ENCODE data around the gene EDC4.
"Not testable (repeated sequence)": the region's sequence is repeated elsewhere in the genome, so short reads cannot be mapped to it uniquely, and the experiment has no call there.

Gene EDC4

DNA sequence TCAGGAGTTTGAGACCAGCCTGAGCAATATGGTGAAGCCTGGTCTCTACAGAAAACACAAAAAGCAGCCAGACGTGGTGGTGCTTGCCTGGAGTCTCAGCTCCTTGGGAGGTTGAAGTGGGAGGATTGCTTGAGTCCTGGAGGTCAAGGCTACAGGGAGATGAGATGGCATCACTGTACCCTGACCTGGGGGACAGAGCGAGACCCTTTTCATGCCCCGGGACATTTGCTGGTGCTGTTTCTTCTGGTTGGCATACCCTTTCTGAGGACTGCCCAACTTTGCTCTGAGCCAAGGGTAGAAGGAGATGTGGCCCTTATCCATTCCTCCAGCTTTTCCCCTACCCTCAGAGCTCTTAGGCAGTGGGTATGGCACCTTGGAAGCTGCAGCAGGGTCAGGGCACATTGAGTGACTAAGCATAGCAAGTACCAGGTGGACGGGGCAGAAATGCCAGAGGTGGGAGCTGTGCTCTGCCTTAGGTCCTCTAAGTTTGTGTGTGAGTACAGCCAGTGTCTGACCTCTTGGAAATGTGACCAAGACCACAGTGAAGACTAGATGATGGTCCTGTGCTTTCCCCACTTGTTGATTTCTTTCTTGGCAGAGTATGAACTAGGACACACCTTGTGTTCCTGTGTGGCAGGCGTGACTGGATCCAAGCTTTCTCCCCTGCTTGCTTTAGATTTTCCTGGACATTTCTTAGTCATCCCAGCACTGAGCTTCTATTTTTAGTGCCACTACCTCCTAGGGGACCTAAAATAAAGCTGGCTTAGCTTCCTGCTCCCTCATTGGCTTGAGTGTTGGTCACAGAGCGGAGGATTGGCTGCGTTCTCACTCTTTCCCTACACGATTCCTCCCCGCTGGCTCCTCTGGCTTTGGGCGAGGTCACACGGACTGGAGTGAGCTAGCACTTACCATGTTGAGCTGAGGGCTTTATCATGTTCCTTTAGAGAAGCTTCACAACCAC is 9.9 kb upstream of the EDC4 start:
- no peaks in the 10 kb centered on the region for H3K27me3 Mint-ChIP-seq (ENCODE audit: low read depth)
- H3K9me3 Mint-ChIP-seq = no peaks in the 10 kb centered on the region
- H3K27ac Mint-ChIP-seq = peak overlapping the region; percentile 11 to 44 (median 13)
- peaks cover 30% of the 10 kb centered on the region for H3K4me1 Mint-ChIP-seq
- H3K4me3 Mint-ChIP-seq = no peak overlapping the region
- H3K36me3 Mint-ChIP-seq (ENCODE audit: low read depth) = peaks cover 35% of the 10 kb centered on the region
- TF ChIP-seq, protein P1, sequence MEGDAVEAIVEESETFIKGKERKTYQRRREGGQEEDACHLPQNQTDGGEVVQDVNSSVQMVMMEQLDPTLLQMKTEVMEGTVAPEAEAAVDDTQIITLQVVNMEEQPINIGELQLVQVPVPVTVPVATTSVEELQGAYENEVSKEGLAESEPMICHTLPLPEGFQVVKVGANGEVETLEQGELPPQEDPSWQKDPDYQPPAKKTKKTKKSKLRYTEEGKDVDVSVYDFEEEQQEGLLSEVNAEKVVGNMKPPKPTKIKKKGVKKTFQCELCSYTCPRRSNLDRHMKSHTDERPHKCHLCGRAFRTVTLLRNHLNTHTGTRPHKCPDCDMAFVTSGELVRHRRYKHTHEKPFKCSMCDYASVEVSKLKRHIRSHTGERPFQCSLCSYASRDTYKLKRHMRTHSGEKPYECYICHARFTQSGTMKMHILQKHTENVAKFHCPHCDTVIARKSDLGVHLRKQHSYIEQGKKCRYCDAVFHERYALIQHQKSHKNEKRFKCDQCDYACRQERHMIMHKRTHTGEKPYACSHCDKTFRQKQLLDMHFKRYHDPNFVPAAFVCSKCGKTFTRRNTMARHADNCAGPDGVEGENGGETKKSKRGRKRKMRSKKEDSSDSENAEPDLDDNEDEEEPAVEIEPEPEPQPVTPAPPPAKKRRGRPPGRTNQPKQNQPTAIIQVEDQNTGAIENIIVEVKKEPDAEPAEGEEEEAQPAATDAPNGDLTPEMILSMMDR (IDR thresholded peaks at IDR 0.05; ENCODE audit: unreplicated experiment in 3 of 3) = no peak

DNA sequence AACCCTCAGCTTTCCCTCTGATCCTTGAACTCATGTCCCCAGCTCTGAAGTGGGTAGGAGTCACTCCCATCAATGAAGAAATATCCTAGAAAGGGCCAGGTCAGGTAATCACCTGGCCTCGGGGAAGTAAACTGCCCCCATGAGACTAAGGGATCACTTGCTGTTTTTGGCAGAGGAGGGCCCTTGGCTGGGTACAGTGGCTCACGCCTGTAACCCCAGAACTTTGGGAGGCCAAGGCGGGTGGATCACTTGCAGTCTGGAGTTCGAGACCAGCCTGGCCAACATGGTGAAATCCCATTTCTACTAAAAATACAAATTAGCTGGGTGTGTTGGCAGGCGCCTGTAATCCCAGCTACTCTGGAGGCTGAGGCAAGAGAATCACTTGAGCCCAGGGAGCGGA is 8.8 kb upstream of the EDC4 start:
- H3K27me3 Mint-ChIP-seq (ENCODE audit: low read depth); H3K9me3 Mint-ChIP-seq; H3K4me3 Mint-ChIP-seq; H3K27ac Mint-ChIP-seq: not testable (repeated sequence)
- Mint-ChIP-seq H3K36me3 (ENCODE audit: low read depth) (peaks cover 32% of the 10 kb centered on the region), H3K4me1 (peaks cover 24% of the 10 kb centered on the region)

DNA sequence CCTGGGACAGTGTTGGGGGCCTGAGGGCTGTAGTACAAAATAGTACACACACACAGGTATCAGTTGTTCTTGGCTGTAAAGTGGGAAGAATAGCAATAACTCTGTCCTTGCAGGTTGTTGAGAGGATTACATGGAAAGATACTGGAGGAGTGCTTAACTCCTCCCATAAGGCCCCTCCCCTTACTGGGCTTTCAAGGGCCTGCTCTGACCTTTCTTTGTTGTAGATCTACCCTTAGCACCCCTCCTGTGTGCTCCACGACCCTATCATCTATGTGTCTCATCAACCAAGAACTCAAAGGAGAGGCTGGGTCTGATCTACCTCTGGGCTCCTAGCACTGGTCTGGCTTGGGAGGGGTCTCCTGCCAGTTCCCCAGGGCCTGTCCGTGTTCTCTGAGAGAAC is 8.3 kb upstream of the EDC4 start:
- no peaks in the 10 kb centered on the region for H3K27me3 Mint-ChIP-seq (ENCODE audit: low read depth)
- H3K27ac Mint-ChIP-seq = no peak overlapping the region

DNA sequence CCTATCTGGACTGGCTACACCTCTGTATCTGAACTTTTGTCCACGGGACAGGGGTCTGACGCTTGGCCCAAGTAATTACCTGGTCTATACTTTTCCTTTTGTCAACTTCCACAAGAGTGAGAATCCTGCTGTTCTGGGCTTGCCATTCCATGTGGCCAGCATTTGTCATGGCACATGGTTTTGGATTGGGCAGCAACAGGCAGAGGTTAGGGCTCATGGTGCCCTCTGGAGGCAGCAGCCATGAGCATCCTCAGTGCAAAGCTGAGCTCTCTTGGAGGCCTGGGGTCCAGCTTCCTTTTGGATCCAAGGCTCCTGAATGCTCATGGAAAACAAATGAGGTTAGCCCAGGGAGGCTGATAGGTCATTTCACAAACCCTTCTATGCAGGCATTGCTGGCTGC is 7.5 kb upstream of the EDC4 start:
- H3K9me3 Mint-ChIP-seq = no peaks in the 10 kb centered on the region
- H3K4me3 Mint-ChIP-seq = no peak overlapping the region
- TF ChIP-seq, protein P1 (IDR thresholded peaks at IDR 0.05; ENCODE audit: unreplicated experiment in 3 of 3) = no peak
- H3K27me3 Mint-ChIP-seq (ENCODE audit: low read depth) = no peaks in the 10 kb centered on the region
- H3K27ac Mint-ChIP-seq = no peak overlapping the region
- peaks cover 24% of the 10 kb centered on the region for H3K4me1 Mint-ChIP-seq
- H3K36me3 Mint-ChIP-seq (ENCODE audit: low read depth) = peaks cover 35% of the 10 kb centered on the region

More for the DNA sequence above, 8.3 kb upstream of the EDC4 start:
- H3K36me3 Mint-ChIP-seq (ENCODE audit: low read depth) = peaks cover 32% of the 10 kb centered on the region
- TF ChIP-seq, protein P1 (IDR thresholded peaks at IDR 0.05; ENCODE audit: unreplicated experiment in 3 of 3) = no peak
- H3K9me3 Mint-ChIP-seq = no peaks in the 10 kb centered on the region
- H3K4me3 Mint-ChIP-seq = no peak overlapping the region
- peaks cover 24% of the 10 kb centered on the region for H3K4me1 Mint-ChIP-seq

DNA sequence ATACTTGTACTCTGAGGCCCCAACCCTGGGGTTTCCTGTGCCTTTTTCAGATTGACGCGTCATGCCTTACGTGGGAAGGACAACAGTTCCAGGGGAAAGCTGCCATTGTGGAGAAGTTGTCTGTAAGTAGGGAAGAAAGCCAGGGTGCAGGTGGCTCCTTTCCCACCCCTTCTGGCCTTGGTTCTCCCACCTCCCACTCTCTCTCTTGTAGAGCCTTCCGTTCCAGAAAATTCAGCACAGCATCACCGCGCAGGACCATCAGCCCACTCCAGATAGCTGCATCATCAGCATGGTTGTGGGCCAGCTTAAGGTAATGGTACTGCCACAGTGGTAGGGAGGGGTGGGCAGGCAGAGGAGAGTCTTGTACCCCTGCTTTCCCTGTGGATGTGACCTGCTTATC is 4.6 kb upstream of the EDC4 start:
- peaks cover 7% of the 10 kb centered on the region for H3K4me1 Mint-ChIP-seq
- H3K27me3 Mint-ChIP-seq (ENCODE audit: low read depth) = no peaks in the 10 kb centered on the region
- peak overlapping the region in 1 of 3 experiments; percentile 35 for H3K27ac Mint-ChIP-seq
- TF ChIP-seq, protein P1 (IDR thresholded peaks at IDR 0.05; ENCODE audit: unreplicated experiment in 3 of 3) = no peak
- no peak overlapping the region for H3K4me3 Mint-ChIP-seq
- no peaks in the 10 kb centered on the region for H3K9me3 Mint-ChIP-seq
- peaks cover 37% of the 10 kb centered on the region for H3K36me3 Mint-ChIP-seq (ENCODE audit: low read depth)

DNA sequence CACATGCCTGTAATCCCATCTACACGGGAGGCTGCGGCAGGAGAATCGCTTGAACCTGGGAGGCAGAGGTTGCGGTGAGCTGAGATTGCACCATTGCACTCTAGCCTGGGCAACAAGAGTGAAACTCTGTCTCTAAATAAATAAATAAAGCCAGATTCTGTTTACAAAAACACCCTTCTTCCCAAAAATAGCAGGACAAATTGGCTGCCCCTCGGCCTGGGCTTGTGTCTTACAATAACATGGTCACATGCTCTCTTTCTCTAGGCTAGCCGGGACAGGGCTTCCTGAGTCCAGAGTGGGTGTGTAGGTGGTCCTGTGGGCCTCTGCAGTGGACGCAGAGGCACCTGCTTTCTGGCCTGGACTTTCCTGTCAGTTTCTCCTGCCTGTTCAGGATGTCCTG is 3.2 kb upstream of the EDC4 start:
- TF ChIP-seq, protein P1 (IDR thresholded peaks at IDR 0.05; ENCODE audit: unreplicated experiment in 3 of 3) = no peak
- Mint-ChIP-seq H3K36me3 (ENCODE audit: low read depth) (peaks cover 35% of the 10 kb centered on the region), H3K27ac (peak overlapping the region in 1 of 3 experiments; percentile 49), H3K27me3 (ENCODE audit: low read depth) (no peaks in the 10 kb centered on the region), H3K4me3 (no peak overlapping the region), H3K4me1 (peaks cover 14% of the 10 kb centered on the region), H3K9me3 (no peaks in the 10 kb centered on the region)

Measured in nephron (organoid).